Measurements from ENCODE around the gene PRSS12.

The PRSS12 gene

GRCh38 chr4:118259111-118259510, 93.7 kb downstream of the PRSS12 start:
- H3K4me3 ChIP-seq (ENCODE audit: low read length) = no peak overlapping the region
- DNase-seq (ENCODE audit: low read depth) = no peak
- TF ChIP-seq CTCF (IDR thresholded peaks at IDR 0.05; ENCODE audit: insufficient read depth, low read depth, low read length, missing control alignments) = no peak

GRCh38 chr4:118254368-118254767, 98.4 kb downstream of the PRSS12 start:
- DNase-seq (ENCODE audit: low read depth) = no peak
- no peak for TF ChIP-seq CTCF (IDR thresholded peaks at IDR 0.05; ENCODE audit: insufficient read depth, low read depth, low read length, missing control alignments)
- no peak overlapping the region for H3K4me3 ChIP-seq (ENCODE audit: low read length)

- TF ChIP-seq CTCF (IDR thresholded peaks at IDR 0.05; ENCODE audit: insufficient read depth, low read depth, low read length, missing control alignments) = no peak
- H3K4me3 ChIP-seq (ENCODE audit: low read length) = no peak overlapping the region
- no peak for DNase-seq (ENCODE audit: low read depth)
These were observed 102.9 kb downstream of the PRSS12 start for GRCh38 chr4:118249890-118250289.

GRCh38 chr4:118237531-118237930, 115.3 kb downstream of the PRSS12 start:
- TF ChIP-seq CTCF (IDR thresholded peaks at IDR 0.05; ENCODE audit: insufficient read depth, low read depth, low read length, missing control alignments) = no peak
- no peak for DNase-seq (ENCODE audit: low read depth)
- H3K4me3 ChIP-seq (ENCODE audit: low read length) = no peak overlapping the region

- no peak for DNase-seq (ENCODE audit: low read depth)
- TF ChIP-seq CTCF (IDR thresholded peaks at IDR 0.05; ENCODE audit: insufficient read depth, low read depth, low read length, missing control alignments) = no peak
- H3K4me3 ChIP-seq (ENCODE audit: low read length) = no peak overlapping the region
These were observed 117.2 kb downstream of the PRSS12 start for GRCh38 chr4:118235566-118236120.
